Sigmoid colon (tissue), 7 donors: ENCODE results near the gene HPCAL1. TPM values are rescaled to one million over a fixed set of nuclear protein-coding genes. Genes with fewer than 3 reads are reported as not detected.
"Not testable (repeated sequence)": the region's sequence is repeated elsewhere in the genome, so short reads cannot be mapped to it uniquely, and the experiment has no call there.

Experiments
- DNase-seq: peaks from one replicate; pipeline ENCODE4 v3.0.0-alpha.2; 2019
- H3K27ac ChIP-seq, 4 donors: fragments of 200-600 bp; sonication (generic); one replicate each; pipeline ENCODE4 v1.5.1; 2016 to 2019; ENCODE audit warnings: mild to moderate bottlenecking in 1 of 4
- H3K27me3 ChIP-seq, 3 donors: fragments of 200-600 bp; sonication (generic); one replicate each; pipeline ENCODE4 v1.5.1; 2019; ENCODE audit warnings: mild to moderate bottlenecking in 1 of 3
- H3K36me3 ChIP-seq, 4 donors: fragments of 200-600 bp; sonication (generic); one replicate each; pipeline ENCODE4 v1.5.1; 2016 to 2019
- H3K4me1 ChIP-seq, 4 donors: fragments of 200-600 bp; sonication (generic); one replicate each; pipeline ENCODE4 v1.5.1; 2017 to 2019
- H3K4me3 ChIP-seq, 4 donors: fragments of 200-600 bp; sonication (generic); one replicate each; pipeline ENCODE4 v1.5.1; 2017 to 2019; ENCODE audit warnings: mild to moderate bottlenecking in 2 of 4, moderate library complexity in 1 of 4
- H3K9me3 ChIP-seq, 4 donors: fragments of 200-600 bp in 3 of 4; sonication (generic) in 3 of 4; one replicate each; pipeline versions ENCODE4 v1.5.1 to v1.6.1; 2013 to 2019
- CTCF ChIP-seq, 4 experiments: fragments of 450-650 bp in 3 of 4; fragments of 200-600 bp in 1 of 4; IDR thresholded peaks; one replicate each; pipeline ENCODE4 v1.5.1; 2016 to 2019; ENCODE audit warnings: antibody characterized with exemption in 4 of 4, mild to moderate bottlenecking in 3 of 4, moderate library complexity in 2 of 4
- EP300 ChIP-seq, 4 donors: sonication (generic); formaldehyde crosslinking; IDR thresholded peaks; one replicate each; pipeline ENCODE4 v1.6.1; 2017; ENCODE audit warnings: antibody characterized with exemption in 4 of 4
- POLR2A ChIP-seq, 2 donors: fragments of 450-650 bp; IDR thresholded peaks; one replicate each; pipeline ENCODE4 v1.6.1; 2016; ENCODE audit warnings: antibody characterized with exemption in 2 of 2, mild to moderate bottlenecking in 2 of 2, moderate library complexity in 2 of 2
- POLR2AphosphoS5 ChIP-seq, 4 donors: sonication (generic); formaldehyde crosslinking; IDR thresholded peaks; one replicate each; pipeline ENCODE4 v1.6.1; 2017; ENCODE audit warnings: antibody characterized with exemption in 4 of 4
- WGBS, 2 donors: extraction: QIAGEN DNeasy Blood & Tissue Kit; methylation state at CpG; one replicate each; pipeline ENCODE4 v1.1.7; 2013; 5-methylcytosine and 5-hydroxymethylcytosine counted together
- intact Hi-C: fragments of 100-400 bp; cut with DNase I; formaldehyde crosslinking; loops from one replicate; pipeline ENCODE4 v1.15.1; 2023
- polyA plus RNA-seq, 3 donors: library from polyadenylated mRNA; stranded (reverse); fragments of 200-250 nt; gene quantifications; one replicate each; pipeline ENCODE4 v1.2.3, GENCODE V29; 2013
- total RNA-seq, 4 donors: library from RNA; depleted of rRNA; stranded (reverse); fragments of >200 nt; gene quantifications; one replicate each; pipeline ENCODE4 v1.1.0, GENCODE V29; 2016
- donor health status: healthy with polysubstance abuse.
- donor health status: Bipolar disorder and iron deficiency.
- donor health status: healthy.

The HPCAL1 gene
- total and polyA plus RNA-seq, 7 donors, result 27.7 to 115 (median 46.0) TPM

DNA sequence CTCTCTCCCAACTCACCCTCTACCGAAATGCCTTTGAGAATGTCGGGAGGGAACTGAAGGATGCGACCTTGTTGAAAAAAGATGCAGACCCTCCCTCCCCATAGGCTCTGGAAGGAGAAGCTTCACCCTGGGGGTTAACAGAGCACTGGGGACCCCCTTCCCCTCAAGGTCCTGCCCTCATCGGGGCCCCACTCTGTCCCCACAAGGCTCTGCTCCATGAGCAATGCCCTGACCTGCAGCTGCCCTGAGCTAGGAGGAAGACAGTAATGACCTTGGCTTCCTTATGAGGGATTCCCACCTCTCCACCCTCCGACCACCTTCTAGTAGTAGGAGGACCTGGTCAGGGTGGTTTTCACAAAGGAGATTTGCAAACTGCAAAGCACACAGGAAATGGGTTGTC, 44.4 kb upstream of the HPCAL1 start:
- no peak overlapping the region for H3K4me3 ChIP-seq
- no peaks in the 10 kb centered on the region for H3K36me3 ChIP-seq
- 85% methylated on average over 5 of the region's 5 CpGs for WGBS, 2 donors
- intact Hi-C loops, result no loop called here
- no peaks in the 10 kb centered on the region for H3K9me3 ChIP-seq
- H3K27me3 ChIP-seq, result no peaks in the 10 kb centered on the region
- no peak overlapping the region for H3K27ac ChIP-seq
- no peaks in the 10 kb centered on the region for H3K4me1 ChIP-seq
- peak; percentile 21 for DNase-seq
- TF ChIP-seq POLR2AphosphoS5 (IDR thresholded peaks at IDR 0.05), result no peak
- no peak for TF ChIP-seq POLR2A (IDR thresholded peaks at IDR 0.05)
- TF ChIP-seq CTCF (IDR thresholded peaks at IDR 0.05), result no peak
- no peak for TF ChIP-seq EP300 (IDR thresholded peaks at IDR 0.05)

- no peaks in the 10 kb centered on the region for H3K4me1 ChIP-seq
- no peak overlapping the region for H3K27ac ChIP-seq
- H3K4me3 ChIP-seq, result no peak overlapping the region
- no peaks in the 10 kb centered on the region for H3K27me3 ChIP-seq
- H3K36me3 ChIP-seq, result no peaks in the 10 kb centered on the region
- no peaks in the 10 kb centered on the region for H3K9me3 ChIP-seq
- TF ChIP-seq EP300 (IDR thresholded peaks at IDR 0.05) (no peak), POLR2AphosphoS5 (IDR thresholded peaks at IDR 0.05) (no peak), CTCF (IDR thresholded peaks at IDR 0.05) (no peak), POLR2A (IDR thresholded peaks at IDR 0.05) (no peak)
- WGBS, 2 donors, result 69 to 74% methylated on average over 3 of the region's 3 CpGs
- intact Hi-C loops, result no loop called here
- peak; percentile 40 for DNase-seq
Measured at GRCh38 chr2:10258726-10259125, 44.0 kb upstream of the HPCAL1 start.

- peak; percentile 39 for DNase-seq
- TF ChIP-seq POLR2AphosphoS5 (IDR thresholded peaks at IDR 0.05) (no peak), EP300 (IDR thresholded peaks at IDR 0.05) (no peak), CTCF (IDR thresholded peaks at IDR 0.05) (no peak), POLR2A (IDR thresholded peaks at IDR 0.05) (no peak)
- Histone ChIP-seq H3K27me3 (no peaks in the 10 kb centered on the region), H3K9me3 (no peaks in the 10 kb centered on the region), H3K36me3 (no peaks in the 10 kb centered on the region), H3K4me3 (no peak overlapping the region), H3K4me1 (no peaks in the 10 kb centered on the region), H3K27ac (no peak overlapping the region)
- WGBS, 2 donors, result 14 to 66% methylated on average over 12 of the region's 12 CpGs
- intact Hi-C loops, result no loop called here
Measured at GRCh38 chr2:10260130-10260529, 42.6 kb upstream of the HPCAL1 start.

DNA sequence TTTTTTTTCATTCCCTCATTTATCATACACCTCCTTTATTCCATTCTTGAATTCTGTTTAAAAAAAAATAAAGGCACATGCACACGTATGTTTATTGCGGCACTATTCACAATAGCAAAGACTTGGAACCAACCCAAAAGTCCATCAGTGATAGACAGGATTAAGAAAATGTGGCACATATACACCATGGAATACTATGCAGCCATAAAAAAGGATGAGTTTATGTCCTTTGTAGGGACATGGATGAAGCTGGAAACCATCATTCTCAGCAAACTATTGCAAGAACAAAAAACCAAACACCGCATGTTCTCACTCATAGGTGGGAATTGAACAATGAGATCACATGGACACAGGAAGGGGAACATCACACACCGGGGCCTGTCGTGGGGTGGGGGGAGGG, 39.2 kb upstream of the HPCAL1 start:
- H3K9me3 ChIP-seq, H3K36me3 ChIP-seq, DNase-seq, H3K27ac ChIP-seq, H3K4me3 ChIP-seq, H3K4me1 ChIP-seq, intact Hi-C loops, H3K27me3 ChIP-seq: not testable (repeated sequence)
- WGBS, 2 donors, result 85 to 97% methylated on average over 5 of the region's 5 CpGs

DNA sequence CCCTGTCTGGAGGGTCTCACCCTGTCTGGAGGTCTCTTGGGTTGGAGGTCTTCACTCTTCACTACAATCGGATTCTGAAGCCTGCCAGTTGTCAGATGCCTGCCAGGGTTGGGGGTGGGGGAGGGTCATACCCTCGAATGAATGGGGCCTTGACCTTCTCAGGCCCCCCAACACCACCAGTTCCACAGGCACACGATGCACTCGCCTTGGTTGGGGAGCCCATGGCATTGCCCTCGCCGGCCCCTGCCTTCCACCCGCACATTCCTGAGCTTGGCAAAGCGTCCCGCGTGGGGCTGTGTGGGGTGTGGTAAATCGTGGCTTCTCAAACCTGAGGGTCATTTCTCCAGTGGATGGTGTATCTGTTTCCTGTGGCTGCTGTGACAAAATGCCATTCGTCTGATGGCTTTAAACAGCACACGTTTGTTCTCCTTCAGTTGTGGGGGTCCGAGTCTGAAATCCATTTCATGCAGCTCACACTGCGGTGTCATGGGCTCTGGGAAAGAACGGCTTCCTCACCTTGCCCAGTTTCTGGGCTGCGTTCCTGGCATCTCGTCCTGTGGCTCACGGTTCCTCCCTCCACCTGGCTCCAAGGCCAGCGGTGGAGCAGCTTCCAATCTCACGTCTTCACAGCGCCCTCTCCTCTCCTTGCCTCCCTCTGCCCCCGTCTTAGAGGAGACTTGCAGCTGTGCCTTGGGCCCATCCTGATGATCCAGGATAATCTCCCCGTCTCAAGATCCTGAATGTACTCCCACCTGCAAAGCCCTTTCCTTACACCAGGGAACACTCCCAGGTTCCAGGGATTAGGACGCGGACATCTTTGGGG, 38.0 kb upstream of the HPCAL1 start:
- WGBS, 2 donors, result 89 to 93% methylated on average over 26 of the region's 26 CpGs
- H3K9me3 ChIP-seq, result no peaks in the 10 kb centered on the region
- TF ChIP-seq POLR2AphosphoS5 (IDR thresholded peaks at IDR 0.05) (no peak), POLR2A (IDR thresholded peaks at IDR 0.05) (no peak), EP300 (IDR thresholded peaks at IDR 0.05) (no peak), CTCF (IDR thresholded peaks at IDR 0.05) (no peak)
- no peaks in the 10 kb centered on the region for H3K27me3 ChIP-seq
- H3K36me3 ChIP-seq, result no peaks in the 10 kb centered on the region
- DNase-seq, result peak; percentile 29
- no peaks in the 10 kb centered on the region for H3K4me1 ChIP-seq
- intact Hi-C loops, result no loop called here
- H3K4me3 ChIP-seq, result no peak overlapping the region
- no peak overlapping the region for H3K27ac ChIP-seq
